Esophagus muscularis mucosa (tissue), 4 donors: ENCODE results near the gene PNMA6E. TPM values are rescaled to one million over a fixed set of nuclear protein-coding genes. Genes with fewer than 3 reads are reported as not detected.

ENCODE experiments used
- small RNA-seq, 3 donors: library from RNA; depleted of rRNA; stranded (forward); fragments of <200 nt; gene quantifications; one replicate each; pipeline ENCODE3, GENCODE V24; 2016
- total RNA-seq, 4 donors: library from RNA; depleted of rRNA; stranded (reverse); fragments of >200 nt; gene quantifications; one replicate each; pipeline versions ENCODE4 v1.1.0 to v1.2.1, GENCODE V29; 2016

PNMA6E gene
- total RNA-seq, 4 donors from 2014 or later = not detected

Small RNA genes within 50 kb of the gene (small RNA-seq; reads per million reads assigned to genes)
- 0 reads per million in 3 donors for gene AC152007.1
- 0 reads per million in 3 donors for gene RN7SL667P

Other genes starting within 250 kb of the PNMA6E start
- gene MAGEA1, start 222.1 kb downstream of the PNMA6E start, total RNA-seq = not detected
- not detected for gene PNMA6F, start 79.6 kb downstream of the PNMA6E start, total RNA-seq
- gene ZNF275, start 67.2 kb downstream of the PNMA6E start, total RNA-seq = 10 to 100 TPM; 12.5 to 18.4 (median 17.4) TPM
- gene ZFP92, start 10.1 kb upstream of the PNMA6E start, total RNA-seq = 1 to 10 TPM; 1.2 to 3.2 (median 2.5) TPM
- 1 to 10 TPM in 2 of 4 donors, under 1 TPM in 1, not detected in 1; 0.78 to 2.3 (median 1.2) TPM for gene TREX2, start 44.7 kb upstream of the PNMA6E start, total RNA-seq
- gene HAUS7, start 69.2 kb upstream of the PNMA6E start, total RNA-seq = 10 to 100 TPM; 23.4 to 25.8 (median 24.2) TPM
- 10 to 100 TPM; 16.6 to 77.8 (median 21.5) TPM for gene BGN, start 93.6 kb upstream of the PNMA6E start, total RNA-seq
- under 1 TPM; under 0.01 to 0.33 (median 0.21) TPM for gene ATP2B3, start 116.3 kb upstream of the PNMA6E start, total RNA-seq
- 10 to 100 TPM; 38.6 to 58.3 (median 49.8) TPM for gene CCNQ, start 197.8 kb upstream of the PNMA6E start, total RNA-seq
- gene DUSP9, start 245.9 kb upstream of the PNMA6E start, total RNA-seq = not detected